HepG2 (cell line): ENCODE data around the gene SPATA31E1. TPM values are rescaled to one million over a fixed set of nuclear protein-coding genes. Genes with fewer than 3 reads are reported as not detected.

Experiments used
- ATAC-seq: fragments of 200-7000 bp; cut with Tn5 transposase; 3 replicates; pipeline ENCODE4 v1.9.1; 2020; ENCODE audit warnings: mild to moderate bottlenecking, moderate library complexity
- BruUV-seq: library from RNA; stranded (reverse); fragments of 400-500 nt; replicated peaks from 2 replicates; lab custom pipeline; 2021; lab: Mats Ljungman, UMichigan
- CTCF ChIA-PET: fragments of 300-600 bp; formaldehyde crosslinking; extraction: SDS; loops from one replicate; lab custom pipeline; 2021; ENCODE audit warnings: low total read pairs, inconsistent platforms, low intra/inter-chr PET ratio; lab: Yijun Ruan, JAX
- POLR2A ChIA-PET: fragments of 350-600 bp; sonication (Branson Sonifier 250); formaldehyde crosslinking; loops from one replicate; lab custom pipeline; 2020; ENCODE audit warnings: antibody characterized with exemption, inconsistent platforms; lab: Yijun Ruan, JAX
- DNase-seq: peaks from one replicate; pipeline ENCODE4 v3.0.0-alpha.2; 2015; ENCODE audit warnings: low spot score
- FAIRE-seq: peaks from 3 replicates; lab custom pipeline; 2011; peaks lifted over from hg19 to GRCh38; lab: Jason Lieb, UNC
- H2AFZ ChIP-seq: one replicate; pipeline ENCODE4 v1.6.1; 2011; ENCODE audit warnings: low read length, inconsistent platforms
- H3K27ac ChIP-seq: fragments of 300-600 bp; 3 replicates; pipeline ENCODE4 v1.8.0; 2011; ENCODE audit warnings: mixed run types, mild to moderate bottlenecking, mixed read lengths, low read length, inconsistent platforms; ENCODE audit not compliant: insufficient read depth; ENCODE audit errors: extremely low read length
- H3K27me3 ChIP-seq, 2 experiments: fragments of 200-600 bp in 1 of 2; 2 replicates in 1 of 2; 3 replicates in 1 of 2; pipeline versions ENCODE4 v1.6.0 to v1.8.0; 2011; ENCODE audit warnings: low read length in 2 of 2, mild to moderate bottlenecking in 2 of 2, moderate library complexity in 2 of 2, inconsistent platforms in 1 of 2; ENCODE audit not compliant: insufficient read depth in 2 of 2, control insufficient read depth in 1 of 2
- H3K36me3 ChIP-seq, 2 experiments: fragments of 200-600 bp in 1 of 2; replicated peaks in 1 of 2; 2 replicates in 1 of 2; 3 replicates in 1 of 2; pipeline versions ENCODE4 v1.5.1 to v1.8.0; 2011; ENCODE audit warnings: low read length in 2 of 2, inconsistent platforms in 1 of 2; ENCODE audit not compliant: insufficient read depth in 2 of 2, control insufficient read depth in 1 of 2
- H3K4me1 ChIP-seq: 2 replicates; pipeline ENCODE4 v1.5.1; 2012; ENCODE audit warnings: low read length, inconsistent platforms; ENCODE audit not compliant: insufficient read depth
- H3K4me2 ChIP-seq: 2 replicates; pipeline ENCODE4 v1.6.0; 2011; ENCODE audit warnings: low read depth, low read length, inconsistent platforms
- H3K4me3 ChIP-seq, 3 experiments: fragments of 200-600 bp in 1 of 3; sonication (generic), shearing (Covaris generic) in 1 of 3; replicated peaks in 1 of 3; 2 replicates each; pipeline ENCODE4 v1.5.1; 2011 to 2016; ENCODE audit warnings: low read length in 3 of 3, inconsistent platforms in 2 of 3, low read depth in 2 of 3, mild to moderate bottlenecking in 2 of 3, control low read depth in 1 of 3, mixed read lengths in 1 of 3; ENCODE audit not compliant: insufficient read depth in 1 of 3
- H3K79me2 ChIP-seq: one replicate; pipeline ENCODE4 v1.6.1; 2011; ENCODE audit warnings: low read length, inconsistent platforms; ENCODE audit not compliant: insufficient read depth
- H3K9ac ChIP-seq: 2 replicates; pipeline ENCODE4 v1.6.0; 2011; ENCODE audit warnings: mild to moderate bottlenecking, low read depth, low read length, inconsistent platforms; ENCODE audit not compliant: insufficient read depth
- H3K9me3 ChIP-seq: 2 replicates; pipeline ENCODE4 v1.5.1; 2012; ENCODE audit warnings: mild to moderate bottlenecking, low read length
- H4K20me1 ChIP-seq: 2 replicates; pipeline ENCODE4 v1.6.0; 2011; ENCODE audit warnings: inconsistent platforms, mild to moderate bottlenecking, low read length, moderate library complexity; ENCODE audit not compliant: insufficient read depth
- CERS6 ChIP-seq: sonication (generic); formaldehyde crosslinking; IDR thresholded peaks from 2 replicates; pipeline ENCODE4 v1.5.0; 2020; ENCODE audit warnings: missing genetic modification reagents
- ETS1 ChIP-seq: sonication (generic); formaldehyde crosslinking; IDR thresholded peaks from 2 replicates; pipeline ENCODE4 v1.4.0; 2020; ENCODE audit warnings: missing genetic modification reagents
- FOXO1 ChIP-seq: sonication (generic); formaldehyde crosslinking; IDR thresholded peaks from 2 replicates; pipeline ENCODE4 v1.4.0; 2020; ENCODE audit warnings: missing genetic modification reagents
- MYC ChIP-seq: sonication (generic); formaldehyde crosslinking; IDR thresholded peaks from 2 replicates; pipeline ENCODE4 v1.9.0; 2021; ENCODE audit warnings: missing genetic modification reagents, borderline replicate concordance
- NBN ChIP-seq: fragments of 450-650 bp; conservative IDR thresholded peaks from 2 replicates; pipeline ENCODE4 v1.6.1; 2017
- NRL ChIP-seq: sonication (generic); formaldehyde crosslinking; IDR thresholded peaks from 2 replicates; pipeline ENCODE4 v1.5.0; 2020; ENCODE audit warnings: missing genetic modification reagents, mild to moderate bottlenecking, moderate library complexity, borderline replicate concordance
- PHB2 ChIP-seq: fragments of 450-650 bp; IDR thresholded peaks from 2 replicates; pipeline ENCODE4 v1.6.1; 2018; ENCODE audit not compliant: partially characterized antibody
- RBAK ChIP-seq: sonication (generic); formaldehyde crosslinking; IDR thresholded peaks from 2 replicates; pipeline ENCODE4 v1.5.1; 2020; ENCODE audit warnings: mild to moderate bottlenecking, missing genetic modification reagents
- SP140L ChIP-seq: sonication (generic); formaldehyde crosslinking; IDR thresholded peaks from 2 replicates; pipeline ENCODE4 v1.4.0; 2020; ENCODE audit warnings: missing genetic modification reagents, borderline replicate concordance
- SRSF9 ChIP-seq: fragments of 200-400 bp; formaldehyde crosslinking; IDR thresholded peaks from 2 replicates; pipeline ENCODE4 v1.6.1; 2018; ENCODE audit warnings: borderline replicate concordance, mild to moderate bottlenecking, low read depth, low read length; ENCODE audit not compliant: insufficient read depth, poor library complexity, severe bottlenecking
- ZBTB10 ChIP-seq: sonication (generic); formaldehyde crosslinking; IDR thresholded peaks from 2 replicates; pipeline ENCODE4 v1.4.0; 2020; ENCODE audit warnings: missing genetic modification reagents, borderline replicate concordance
- ZNF850 ChIP-seq: sonication (generic); formaldehyde crosslinking; conservative IDR thresholded peaks from 2 replicates; pipeline ENCODE4 v1.9.0; 2021; ENCODE audit warnings: mild to moderate bottlenecking, missing genetic modification reagents
- WGBS: methylation state at CpG from one replicate; pipeline ENCODE4 v1.1.6; 2017; ENCODE audit warnings: low lambda C conversion rate; 5-methylcytosine and 5-hydroxymethylcytosine counted together
- in situ Hi-C: cut with HindIII; loops from 2 replicates; pipeline ENCODE4 v1.10.0; 2017; ENCODE audit warnings: low pct_unique_long_range_greater_than_20kb; ENCODE audit not compliant: extremely low pct_ligation_motif_present
- intact Hi-C: fragments of 100-400 bp; cut with micrococcal nuclease; formaldehyde crosslinking; loops from one replicate; pipeline ENCODE4 v1.10.0; 2022; ENCODE audit not compliant: unreplicated experiment
- polyA plus RNA-seq, 8 experiments: library from polyadenylated mRNA; depleted of rRNA in 3 of 8; stranded (reverse) in 7 of 8; unstranded in 1 of 8; fragments of >200 nt; fragmentation: Illumina TruSeq in 4 of 8; extraction: Trizol in 4 of 8; gene quantifications; 2 replicates each; pipeline versions ENCODE4 v1.2.1 to v1.2.3, GENCODE V29; 2011 to 2016; ENCODE audit warnings: low read depth in 4 of 8, missing spikeins in 1 of 8, mixed read lengths in 1 of 8; ENCODE audit not compliant: insufficient read depth in 1 of 8
- total RNA-seq, 5 experiments: library from RNA; depleted of rRNA; stranded (reverse); fragments of >200 nt; fragmentation: Illumina TruSeq; extraction: Trizol; gene quantifications; 2 replicates each; pipeline ENCODE4 v1.2.3, GENCODE V29; 2016; ENCODE audit warnings: low read depth in 1 of 5
- TF ChIP-seq, protein P1 (sequence below): sonication (generic); formaldehyde crosslinking; IDR thresholded peaks from 2 replicates; pipeline ENCODE4 v1.8.0; 2022; ENCODE audit warnings: mild to moderate bottlenecking, missing genetic modification reagents, moderate library complexity
- TF ChIP-seq, protein P2 (sequence below): sonication (generic); formaldehyde crosslinking; IDR thresholded peaks from 2 replicates; pipeline ENCODE4 v1.5.0; 2020; ENCODE audit warnings: mild to moderate bottlenecking, missing genetic modification reagents

SPATA31E1 gene
- total and polyA plus RNA-seq, 2 of the 13 experiments (the other 11 are each of a cell fraction or from before 2014, with no cell fraction given) = not detected

DNA sequence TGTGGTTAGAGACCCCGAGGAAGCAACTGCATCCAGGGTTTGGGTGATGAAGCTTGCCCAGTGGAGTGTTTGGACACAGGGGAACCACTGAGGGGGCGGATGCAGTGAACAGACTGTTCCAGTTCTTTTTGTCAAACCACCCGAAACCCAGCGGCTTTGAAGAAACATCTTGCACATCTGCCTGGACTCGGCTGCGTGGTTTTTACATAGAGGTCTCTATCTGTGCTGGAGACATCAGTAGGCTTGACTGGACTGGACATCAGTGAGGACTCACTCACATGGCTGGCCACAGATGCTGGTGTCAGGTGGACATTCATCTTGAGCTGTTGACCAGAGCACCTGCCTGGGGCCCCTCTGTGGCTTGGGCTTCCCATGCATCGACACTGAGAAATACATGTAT, 15.3 kb upstream of the SPATA31E1 start (continued):
- no peak for TF ChIP-seq ZBTB10
- TF ChIP-seq, protein P1, sequence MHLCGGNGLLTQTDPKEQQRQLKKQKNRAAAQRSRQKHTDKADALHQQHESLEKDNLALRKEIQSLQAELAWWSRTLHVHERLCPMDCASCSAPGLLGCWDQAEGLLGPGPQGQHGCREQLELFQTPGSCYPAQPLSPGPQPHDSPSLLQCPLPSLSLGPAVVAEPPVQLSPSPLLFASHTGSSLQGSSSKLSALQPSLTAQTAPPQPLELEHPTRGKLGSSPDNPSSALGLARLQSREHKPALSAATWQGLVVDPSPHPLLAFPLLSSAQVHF (CRISPR knock-in tag) = no peak
- TF ChIP-seq, protein P2, sequence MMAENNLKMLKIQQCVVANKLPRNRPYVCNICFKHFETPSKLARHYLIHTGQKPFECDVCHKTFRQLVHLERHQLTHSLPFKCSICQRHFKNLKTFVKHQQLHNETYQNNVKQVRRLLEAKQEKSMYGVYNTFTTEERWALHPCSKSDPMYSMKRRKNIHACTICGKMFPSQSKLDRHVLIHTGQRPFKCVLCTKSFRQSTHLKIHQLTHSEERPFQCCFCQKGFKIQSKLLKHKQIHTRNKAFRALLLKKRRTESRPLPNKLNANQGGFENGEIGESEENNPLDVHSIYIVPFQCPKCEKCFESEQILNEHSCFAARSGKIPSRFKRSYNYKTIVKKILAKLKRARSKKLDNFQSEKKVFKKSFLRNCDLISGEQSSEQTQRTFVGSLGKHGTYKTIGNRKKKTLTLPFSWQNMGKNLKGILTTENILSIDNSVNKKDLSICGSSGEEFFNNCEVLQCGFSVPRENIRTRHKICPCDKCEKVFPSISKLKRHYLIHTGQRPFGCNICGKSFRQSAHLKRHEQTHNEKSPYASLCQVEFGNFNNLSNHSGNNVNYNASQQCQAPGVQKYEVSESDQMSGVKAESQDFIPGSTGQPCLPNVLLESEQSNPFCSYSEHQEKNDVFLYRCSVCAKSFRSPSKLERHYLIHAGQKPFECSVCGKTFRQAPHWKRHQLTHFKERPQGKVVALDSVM = no peak
- no peak for TF ChIP-seq MYC (CRISPR knock-in tag)
- TF ChIP-seq RBAK (CRISPR knock-in tag) = no peak

DNA sequence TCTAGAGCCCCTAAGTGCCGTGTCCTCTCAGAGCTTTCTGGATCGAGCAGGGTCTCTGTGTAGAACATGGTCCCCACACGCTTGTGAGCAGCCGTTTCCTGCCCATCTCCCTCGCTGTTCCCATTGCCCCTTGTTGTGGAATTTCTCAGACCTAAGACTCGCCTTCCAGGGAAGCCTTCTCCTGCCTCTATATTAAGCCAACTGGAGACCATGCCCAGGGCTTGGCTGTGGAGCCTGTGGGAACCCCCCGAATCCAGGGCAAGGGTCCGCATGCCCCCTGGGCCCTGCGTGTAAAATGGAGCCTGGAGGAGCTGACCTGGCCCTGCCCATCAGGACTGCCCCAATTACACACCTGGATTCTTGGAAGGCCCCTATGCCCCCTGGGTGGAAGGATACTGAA, 14.5 kb upstream of the SPATA31E1 start:
- in situ Hi-C loops = no loop called here
- Histone ChIP-seq H4K20me1 (no peaks in the 10 kb centered on the region), H3K9me3 (no peaks in the 10 kb centered on the region), H3K4me1 (no peaks in the 10 kb centered on the region), H2AFZ (no peak overlapping the region), H3K9ac (no peak overlapping the region), H3K36me3 (no peaks in the 10 kb centered on the region), H3K4me2 (no peak overlapping the region), H3K27me3 (peaks cover 0 to 1% of the 10 kb centered on the region in 2 experiments; a peak in 2 of 5 replicates), H3K79me2 (no peaks in the 10 kb centered on the region), H3K27ac (no peak overlapping the region), H3K4me3 (no peak overlapping the region)
- BruUV-seq = no TSS peak
- DNase-seq (no peak), FAIRE-seq (no peak), ATAC-seq (no peak)
- ChIA-PET POLR2A (no interaction called here), CTCF (no interaction called here)
- intact Hi-C loops = no loop called here
- WGBS = 61% methylated on average over 5 of the region's 9 CpGs
- no peak for TF ChIP-seq NBN
- TF ChIP-seq SP140L = no peak
- no peak for TF ChIP-seq ETS1 (CRISPR knock-in tag)
- TF ChIP-seq ZNF850 (CRISPR knock-in tag) = no peak
- no peak for TF ChIP-seq PHB2
- no peak for TF ChIP-seq CERS6 (CRISPR knock-in tag)
- no peak for TF ChIP-seq NRL (CRISPR knock-in tag)
- TF ChIP-seq FOXO1 (CRISPR knock-in tag) = no peak
- no peak for TF ChIP-seq SRSF9
